Renal cortex interstitium (tissue), 15 donors: ENCODE data around the gene CDADC1. TPM values are rescaled to one million over a fixed set of nuclear protein-coding genes. Genes with fewer than 3 reads are reported as not detected.

ENCODE experiments used
- DNase-seq, 11 donors: peaks; one replicate each; pipeline ENCODE4 v3.0.0-alpha.2; 2013; ENCODE audit warnings: low read depth in 9 of 11, low spot score in 4 of 11; ENCODE audit errors: extremely low read depth in 1 of 11
- long read RNA-seq, 16 experiments: transcript quantifications; one replicate each; lab custom pipeline, GENCODE V29; 2026
- polyA plus RNA-seq, 3 donors: library from polyadenylated mRNA; unstranded; fragments of 120-200 nt; gene quantifications; one replicate each; pipeline ENCODE4 v1.2.1, GENCODE V29; 2013; ENCODE audit not compliant: insufficient read length in 3 of 3

CDADC1 gene
- polyA plus RNA-seq, result 10 to 100 TPM; 12.3 to 16.6 (median 15.9) TPM
- long read RNA-seq, donor 1, result 0 reads
- long read RNA-seq, donor 2, partial matches to known transcripts, result 0 of 2 reads
- long read RNA-seq, donor 2, other reads (novel, unspliced or antisense), result 0 of 2 reads
- long read RNA-seq, donor 3, partial matches to known transcripts, result 0 of 1 reads
- long read RNA-seq, donor 3, other reads (novel, unspliced or antisense), result 0 of 1 reads
- long read RNA-seq, donor 4, result 0 reads
- long read RNA-seq, donor 5, result 0 reads
- long read RNA-seq, donor 6, partial matches to known transcripts, result 5 of 7 reads
- long read RNA-seq, donor 6, other reads (novel, unspliced or antisense), result 0 of 7 reads
- long read RNA-seq, donor 7, partial matches to known transcripts, result 0 of 7 reads
- long read RNA-seq, donor 7, other reads (novel, unspliced or antisense), result 6 of 7 reads
- long read RNA-seq, donor 8, result 0 reads
- long read RNA-seq, donor 9, partial matches to known transcripts, result 0 of 1 reads
- long read RNA-seq, donor 9, other reads (novel, unspliced or antisense), result 0 of 1 reads
- long read RNA-seq, donor 10, partial matches to known transcripts, result 0 of 1 reads
- long read RNA-seq, donor 10, other reads (novel, unspliced or antisense), result 0 of 1 reads
- long read RNA-seq, donor 11, partial matches to known transcripts, result 6 of 6 reads
- long read RNA-seq, donor 11, other reads (novel, unspliced or antisense), result 0 of 6 reads
- long read RNA-seq, donor 12, result 0 reads
- long read RNA-seq, donor 13, result 0 reads
- long read RNA-seq, donor 14, partial matches to known transcripts, result 0 of 1 reads
- long read RNA-seq, donor 14, other reads (novel, unspliced or antisense), result 0 of 1 reads
- long read RNA-seq, donor 15, partial matches to known transcripts, result 0 of 1 reads
- long read RNA-seq, donor 15, other reads (novel, unspliced or antisense), result 0 of 1 reads
- long read RNA-seq, donor 16, partial matches to known transcripts, result 16 of 33 reads
- long read RNA-seq, donor 16, other reads (novel, unspliced or antisense), result 14 of 33 reads

DNA sequence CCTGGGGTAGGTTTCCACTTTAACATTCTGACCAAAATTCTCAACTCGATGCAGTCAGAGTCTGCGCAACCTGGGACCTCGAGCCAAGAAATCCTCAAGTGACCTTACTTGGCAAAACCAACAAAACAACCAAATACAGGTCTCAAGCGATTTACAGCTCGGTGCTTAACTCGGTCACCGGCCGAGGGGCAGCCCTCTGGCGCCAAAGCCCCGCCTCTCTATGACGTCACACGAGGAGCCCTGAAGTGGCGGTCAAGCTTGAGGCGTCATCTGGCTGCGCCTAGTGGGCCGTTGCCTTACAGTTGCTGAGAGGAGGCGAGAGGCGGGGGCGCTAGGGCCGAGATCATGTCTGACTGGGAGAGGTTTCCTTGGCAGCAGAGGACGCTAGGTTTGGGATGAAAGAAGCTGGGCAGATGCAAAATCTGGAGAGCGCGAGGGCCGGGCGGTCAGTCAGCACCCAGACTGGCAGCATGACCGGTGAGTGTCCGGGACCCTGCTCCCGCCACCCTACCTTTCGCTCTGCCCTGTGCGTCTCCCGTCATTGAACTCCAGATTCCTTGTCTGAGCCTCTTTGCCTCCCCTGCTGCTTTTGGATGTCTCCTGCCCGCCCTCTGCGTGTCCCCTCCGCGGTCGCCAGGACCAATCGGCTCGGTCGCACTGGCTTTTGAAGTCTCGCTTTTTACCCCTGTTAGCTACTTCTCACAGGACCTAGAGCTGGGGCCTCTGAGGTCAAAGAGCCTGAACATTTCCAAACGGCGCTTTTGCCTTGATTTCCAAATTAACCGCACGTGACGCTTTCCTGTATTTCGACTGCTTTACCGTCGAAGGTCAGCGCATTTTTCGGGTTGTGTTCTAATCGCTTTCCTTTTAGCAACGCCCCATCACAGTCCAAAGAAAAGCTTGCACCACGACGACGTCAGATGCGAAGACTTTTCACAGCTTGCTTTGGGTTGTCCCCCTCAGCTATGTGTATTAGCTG is at the start of gene CDADC1:
Gene CDADC1 (plus strand): TSS at position 283 of the 979 bp plus-strand sequence. CDS start 113 bp downstream, at position 396.
- peak; percentile 92 to 98 (median 97) for DNase-seq

DNA sequence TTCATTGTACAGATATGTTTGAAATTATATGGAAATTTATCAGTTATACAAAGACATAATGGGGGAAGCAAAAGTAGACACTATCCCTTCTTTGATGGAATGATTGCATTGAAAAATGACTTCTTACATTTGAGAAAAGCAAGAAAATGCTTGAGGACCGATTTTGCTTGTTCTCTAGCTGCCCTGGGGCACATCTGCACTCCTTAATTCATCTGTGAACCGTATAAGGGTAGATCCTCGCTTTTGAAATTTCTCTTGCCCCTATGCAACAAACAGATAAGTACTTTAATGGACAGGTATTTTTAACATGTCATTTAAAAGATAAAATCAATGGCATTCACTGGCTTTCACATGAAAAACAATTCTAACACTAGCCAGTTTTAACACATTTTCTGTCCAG is 41.1 kb upstream of the CDADC1 start:
- no peak for DNase-seq

- no peak for DNase-seq
Observed at GRCh38 chr13:49208619-49209018, 39.1 kb upstream of the CDADC1 start.

DNA sequence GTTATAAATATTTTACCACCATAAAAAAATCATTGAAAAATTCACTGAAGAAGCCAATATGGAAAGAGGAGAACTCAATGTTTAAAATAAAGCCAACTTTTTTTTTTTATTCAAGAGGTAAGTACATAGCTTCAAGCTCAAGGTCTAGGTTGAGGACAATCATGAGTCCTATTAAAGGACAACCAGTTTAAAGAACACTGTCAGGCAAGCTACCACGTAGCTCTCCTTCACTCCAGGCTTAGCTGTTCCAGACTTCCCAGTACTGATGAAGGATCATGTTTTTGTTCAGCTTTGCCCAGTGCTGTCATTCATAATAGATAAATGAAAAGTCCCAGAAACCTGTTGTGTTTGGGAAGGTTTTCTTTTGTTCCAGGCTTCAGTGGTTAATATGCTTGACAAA is 37.6 kb upstream of the CDADC1 start:
- no peak for DNase-seq

- no peak for DNase-seq
Observed at GRCh38 chr13:49210669-49211068, 37.1 kb upstream of the CDADC1 start.

GRCh38 chr13:49213539-49213938 is 34.2 kb upstream of the CDADC1 start:
- no peak for DNase-seq

- no peak for DNase-seq
Observed at GRCh38 chr13:49213997-49214916, 33.5 kb upstream of the CDADC1 start.

DNA sequence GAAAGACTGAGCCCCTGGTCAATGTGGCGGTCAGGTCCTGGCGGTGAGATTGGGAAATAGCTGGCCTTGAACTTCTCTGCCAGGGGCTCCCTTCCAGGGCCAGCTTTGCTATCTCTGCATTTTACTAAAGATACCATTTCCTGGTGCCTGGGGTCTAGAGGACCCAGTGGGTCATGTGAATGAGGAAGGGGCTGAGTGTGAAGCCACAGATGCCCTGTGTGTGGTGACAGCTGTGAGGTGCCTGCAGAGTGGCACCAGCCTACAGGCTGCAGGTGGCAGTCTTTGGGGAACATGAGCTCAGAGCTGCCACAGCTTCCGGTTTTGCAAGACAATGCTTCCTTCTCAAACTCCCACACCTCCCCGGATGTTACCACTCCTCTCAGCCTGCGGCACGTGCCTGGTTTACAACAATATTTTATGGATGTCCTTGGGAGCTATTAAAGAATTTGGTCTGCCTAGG is 32.8 kb upstream of the CDADC1 start:
- DNase-seq, result no peak

GRCh38 chr13:49216334-49216733 is 31.4 kb upstream of the CDADC1 start:
- no peak for DNase-seq

- no peak for DNase-seq
Observed at GRCh38 chr13:49217962-49218492, 29.7 kb upstream of the CDADC1 start.

DNA sequence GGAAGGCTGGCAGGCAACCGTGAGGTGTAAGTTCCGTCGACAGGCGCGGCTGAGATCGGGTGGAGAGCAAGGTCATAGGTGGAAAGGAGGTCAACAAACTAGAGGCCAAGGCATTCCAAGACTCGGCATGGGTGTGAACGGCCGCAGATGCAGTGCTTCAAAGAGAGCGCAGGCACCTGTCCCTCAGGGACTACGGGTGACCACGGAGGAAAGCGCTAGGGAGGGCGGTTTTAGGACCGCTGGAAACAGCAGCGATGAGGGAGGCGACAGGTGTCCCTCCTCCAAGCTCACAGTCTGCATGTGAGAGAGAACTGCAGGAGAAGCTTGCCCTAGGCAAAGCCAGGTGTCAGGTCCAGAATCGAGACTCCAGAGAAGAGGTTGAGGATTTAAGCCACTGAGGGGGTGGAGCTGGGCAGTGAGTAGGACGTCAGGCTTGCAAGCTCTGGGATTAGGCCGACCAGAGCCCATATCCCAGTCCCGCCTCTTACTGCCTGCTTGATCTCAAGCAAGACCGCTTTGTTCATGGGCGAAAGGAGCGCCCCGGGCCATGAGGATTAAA is 29.2 kb upstream of the CDADC1 start:
- peak in 2 of 11 donors; percentile 10 to 16 for DNase-seq

GRCh38 chr13:49219647-49220035 is 28.1 kb upstream of the CDADC1 start:
- peak in 1 of 11 donors; percentile 7 for DNase-seq

- peak in 2 of 11 donors; percentile 22 for DNase-seq
Observed at GRCh38 chr13:49220036-49220855, 27.5 kb upstream of the CDADC1 start, which contains the start of gene MLNR. TSS of gene MLNR (plus strand) at chr13:49220338. CDS start at chr13:49220338, 0 bp downstream.

DNA sequence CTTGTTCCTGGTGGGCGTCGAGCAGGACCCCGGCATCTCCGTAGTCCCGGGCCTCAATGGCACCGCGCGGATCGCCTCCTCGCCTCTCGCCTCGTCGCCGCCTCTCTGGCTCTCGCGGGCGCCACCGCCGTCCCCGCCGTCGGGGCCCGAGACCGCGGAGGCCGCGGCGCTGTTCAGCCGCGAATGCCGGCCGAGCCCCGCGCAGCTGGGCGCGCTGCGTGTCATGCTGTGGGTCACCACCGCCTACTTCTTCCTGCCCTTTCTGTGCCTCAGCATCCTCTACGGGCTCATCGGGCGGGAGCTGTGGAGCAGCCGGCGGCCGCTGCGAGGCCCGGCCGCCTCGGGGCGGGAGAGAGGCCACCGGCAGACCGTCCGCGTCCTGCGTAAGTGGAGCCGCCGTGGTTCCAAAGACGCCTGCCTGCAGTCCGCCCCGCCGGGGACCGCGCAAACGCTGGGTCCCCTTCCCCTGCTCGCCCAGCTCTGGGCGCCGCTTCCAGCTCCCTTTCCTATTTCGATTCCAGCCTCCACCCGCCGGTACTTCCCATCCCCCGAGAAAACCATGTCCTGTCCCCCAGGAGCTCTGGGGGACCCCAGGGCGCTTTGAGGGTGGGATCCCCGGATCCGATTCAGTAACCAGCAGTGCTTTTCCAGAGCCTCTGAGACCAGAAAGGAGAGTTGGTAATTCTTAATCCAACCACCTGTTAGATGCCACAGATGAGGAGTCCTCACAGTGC is 26.7 kb upstream of the CDADC1 start:
- peak in 1 of 11 donors; percentile 13 for DNase-seq

DNA sequence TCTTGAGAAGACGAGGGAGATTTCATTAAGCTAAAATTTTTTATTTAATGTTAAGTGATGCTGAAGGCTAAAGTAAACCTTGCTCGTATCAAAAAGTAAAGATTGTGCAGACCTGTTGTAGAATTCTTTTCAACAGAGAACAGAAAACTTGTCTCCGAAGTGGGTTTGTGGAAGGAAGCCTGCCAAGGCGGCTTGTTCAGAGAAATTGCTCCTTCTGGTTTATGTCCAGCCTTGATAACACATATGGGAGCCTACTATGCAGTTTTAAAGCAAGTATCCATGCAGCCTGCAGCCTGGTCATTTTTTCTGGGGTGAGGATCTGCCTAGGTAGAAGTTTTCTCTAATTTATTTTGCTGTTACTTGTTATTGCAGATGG is 26.1 kb upstream of the CDADC1 start:
- DNase-seq, result no peak
